ENCODE measurements around the gene PRR7.

GRCh38 chr5:177421062-177421798 lies 25.4 kb upstream of the PRR7 start:
- TF ChIP-seq HNF4G (IDR thresholded peaks at IDR 0.05), result no peak
- TF ChIP-seq CTCF (IDR thresholded peaks at IDR 0.05; ENCODE audit: low read depth, low read length, missing input control), result no peak
- no peak for TF ChIP-seq MAX (IDR thresholded peaks at IDR 0.05)
- TF ChIP-seq EGR1 (IDR thresholded peaks at IDR 0.05; ENCODE audit: low read depth in 2 of 2), result no peak
- no peak for TF ChIP-seq ZBTB33 (IDR thresholded peaks at IDR 0.05)
- no peak for TF ChIP-seq GABPA (IDR thresholded peaks at IDR 0.05 in 1 of 2, conservative IDR thresholded peaks at IDR 0.05 in 1 of 2)
- no peak for TF ChIP-seq TAF1 (conservative IDR thresholded peaks at IDR 0.05)
- no peak for TF ChIP-seq SP1 (IDR thresholded peaks at IDR 0.05)
- no peak for TF ChIP-seq HNF4A (conservative IDR thresholded peaks at IDR 0.05)
- no peak for TF ChIP-seq ATF3 (IDR thresholded peaks at IDR 0.05)
- no peak for TF ChIP-seq REST (IDR thresholded peaks at IDR 0.05)
- TF ChIP-seq YY1 (IDR thresholded peaks at IDR 0.05), result no peak

All from liver (tissue), 3 donors.